Measurements from ENCODE around the gene ACBD6.
A peak's percentile ranks its signal among the peaks of the same experiment; 100 is the strongest.

ACBD6 gene

GRCh38 chr1:180299479-180300221 is 202.7 kb downstream of the ACBD6 start:
- Histone ChIP-seq H3K9me3 (ENCODE audit: severe bottlenecking) (peaks cover under 1% of the 10 kb centered on the region), H3K27me3 (ENCODE audit: insufficient read depth, low read depth, severe bottlenecking) (no peaks in the 10 kb centered on the region), H3K4me3 (ENCODE audit: low read depth, low read length) (peak overlapping the region; percentile 8; the same call in 1 of the 2 replicates), H3K36me3 (no peaks in the 10 kb centered on the region), H3K27ac (peak overlapping the region; percentile 76)
- TF ChIP-seq CTCF (IDR thresholded peaks at IDR 0.05; ENCODE audit: low read depth, low read length) = no peak
- DNase-seq = peak; percentile 71

DNA sequence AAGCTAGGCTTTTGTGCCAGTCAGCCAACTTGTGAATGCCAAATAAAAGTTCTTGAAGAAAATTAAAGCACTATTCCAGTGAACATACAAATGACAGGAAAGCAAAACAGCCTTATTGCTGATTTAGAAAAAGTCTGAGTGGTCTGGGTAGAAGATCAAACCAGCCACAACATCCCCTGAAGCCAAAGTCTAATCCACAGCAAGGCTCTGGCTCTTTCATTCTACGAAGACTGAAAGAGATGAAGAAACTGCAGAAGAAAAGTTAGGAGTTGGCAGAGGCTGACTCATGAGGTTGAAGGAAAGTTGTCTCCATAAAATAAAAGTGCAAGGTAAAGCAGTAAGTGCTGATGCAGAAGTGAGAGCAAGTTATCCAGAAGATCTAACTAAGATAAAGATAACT is 206.4 kb downstream of the ACBD6 start:
- H3K27me3 ChIP-seq (ENCODE audit: insufficient read depth, low read depth, severe bottlenecking) = no peaks in the 10 kb centered on the region
- no peak overlapping the region for H3K4me3 ChIP-seq (ENCODE audit: low read depth, low read length)
- H3K36me3 ChIP-seq = peaks cover 3% of the 10 kb centered on the region
- H3K27ac ChIP-seq = no peak overlapping the region
- DNase-seq = no peak
- H3K9me3 ChIP-seq (ENCODE audit: severe bottlenecking) = peaks cover 2% of the 10 kb centered on the region
- no peak for TF ChIP-seq CTCF (IDR thresholded peaks at IDR 0.05; ENCODE audit: low read depth, low read length)

DNA sequence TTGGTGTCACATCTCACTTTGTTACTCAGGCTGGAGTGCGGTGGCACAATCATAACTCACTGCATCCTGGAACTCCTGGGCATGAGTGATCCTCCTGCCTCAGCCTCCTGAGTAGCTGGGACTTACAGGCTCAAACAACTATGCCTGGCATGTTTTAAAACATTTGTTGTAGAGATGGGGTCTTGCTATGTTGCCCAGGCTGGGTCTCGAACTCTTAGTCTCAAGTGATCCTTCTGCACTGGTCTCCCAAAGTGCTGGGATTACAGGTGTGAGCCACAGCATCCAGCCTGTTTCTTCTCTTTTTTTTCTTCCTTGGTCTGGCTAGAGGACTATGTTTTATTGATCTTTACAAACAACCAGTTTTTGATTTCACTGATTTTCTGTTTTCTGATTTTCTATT is 207.7 kb downstream of the ACBD6 start:
- H3K4me3 ChIP-seq (ENCODE audit: low read depth, low read length) = no peak overlapping the region
- no peaks in the 10 kb centered on the region for H3K27me3 ChIP-seq (ENCODE audit: insufficient read depth, low read depth, severe bottlenecking)
- peaks cover 2% of the 10 kb centered on the region for H3K9me3 ChIP-seq (ENCODE audit: severe bottlenecking)
- H3K27ac ChIP-seq = no peak overlapping the region
- H3K36me3 ChIP-seq = peaks cover 3% of the 10 kb centered on the region
- TF ChIP-seq CTCF (IDR thresholded peaks at IDR 0.05; ENCODE audit: low read depth, low read length) = no peak
- DNase-seq = no peak

DNA sequence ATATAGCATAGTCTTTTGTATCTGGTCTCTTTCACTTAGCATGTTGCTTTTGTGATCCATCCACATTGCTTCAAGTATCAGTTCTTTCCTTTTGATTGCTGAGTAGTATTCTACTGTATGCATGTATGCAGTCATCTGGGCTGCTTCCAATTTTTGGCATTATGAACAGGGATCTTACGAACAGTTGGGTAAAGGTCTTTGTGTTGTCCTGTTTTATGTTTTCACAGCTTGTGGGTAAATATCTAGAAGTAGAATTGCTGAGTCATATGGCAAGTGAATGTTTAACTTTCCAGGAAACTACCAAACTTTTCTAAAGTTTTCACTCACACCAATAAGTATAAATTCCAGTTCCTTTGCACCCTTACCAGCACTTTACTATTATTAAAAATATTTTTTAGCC is 211.4 kb downstream of the ACBD6 start:
- Histone ChIP-seq H3K36me3 (peaks cover 7% of the 10 kb centered on the region), H3K27me3 (ENCODE audit: insufficient read depth, low read depth, severe bottlenecking) (no peaks in the 10 kb centered on the region), H3K4me3 (ENCODE audit: low read depth, low read length) (no peak overlapping the region), H3K9me3 (ENCODE audit: severe bottlenecking) (peaks cover 2% of the 10 kb centered on the region), H3K27ac (no peak overlapping the region)
- TF ChIP-seq CTCF (IDR thresholded peaks at IDR 0.05; ENCODE audit: low read depth, low read length) = no peak
- no peak for DNase-seq

- Histone ChIP-seq H3K4me3 (ENCODE audit: low read depth, low read length) (no peak overlapping the region), H3K27me3 (ENCODE audit: insufficient read depth, low read depth, severe bottlenecking) (no peaks in the 10 kb centered on the region), H3K9me3 (ENCODE audit: severe bottlenecking) (peaks cover 2% of the 10 kb centered on the region), H3K27ac (no peak overlapping the region), H3K36me3 (peaks cover 7% of the 10 kb centered on the region)
- TF ChIP-seq CTCF (IDR thresholded peaks at IDR 0.05; ENCODE audit: low read depth, low read length) = no peak
- no peak for DNase-seq
Observed at GRCh38 chr1:180290265-180291001, 211.9 kb downstream of the ACBD6 start.

Measured in WERI-Rb-1 (cell line).